ENCODE data around the gene CC2D1A. TPM values are rescaled to one million over a fixed set of nuclear protein-coding genes. Genes with fewer than 3 reads are reported as not detected.
A peak's percentile ranks its signal among the peaks of the same experiment; 100 is the strongest.
"Not testable (repeated sequence)": the region's sequence is repeated elsewhere in the genome, so short reads cannot be mapped to it uniquely, and the experiment has no call there.

CC2D1A gene
- total RNA-seq, 2 experiments from 2014 or later: 27.4 to 28.6 TPM

DNA sequence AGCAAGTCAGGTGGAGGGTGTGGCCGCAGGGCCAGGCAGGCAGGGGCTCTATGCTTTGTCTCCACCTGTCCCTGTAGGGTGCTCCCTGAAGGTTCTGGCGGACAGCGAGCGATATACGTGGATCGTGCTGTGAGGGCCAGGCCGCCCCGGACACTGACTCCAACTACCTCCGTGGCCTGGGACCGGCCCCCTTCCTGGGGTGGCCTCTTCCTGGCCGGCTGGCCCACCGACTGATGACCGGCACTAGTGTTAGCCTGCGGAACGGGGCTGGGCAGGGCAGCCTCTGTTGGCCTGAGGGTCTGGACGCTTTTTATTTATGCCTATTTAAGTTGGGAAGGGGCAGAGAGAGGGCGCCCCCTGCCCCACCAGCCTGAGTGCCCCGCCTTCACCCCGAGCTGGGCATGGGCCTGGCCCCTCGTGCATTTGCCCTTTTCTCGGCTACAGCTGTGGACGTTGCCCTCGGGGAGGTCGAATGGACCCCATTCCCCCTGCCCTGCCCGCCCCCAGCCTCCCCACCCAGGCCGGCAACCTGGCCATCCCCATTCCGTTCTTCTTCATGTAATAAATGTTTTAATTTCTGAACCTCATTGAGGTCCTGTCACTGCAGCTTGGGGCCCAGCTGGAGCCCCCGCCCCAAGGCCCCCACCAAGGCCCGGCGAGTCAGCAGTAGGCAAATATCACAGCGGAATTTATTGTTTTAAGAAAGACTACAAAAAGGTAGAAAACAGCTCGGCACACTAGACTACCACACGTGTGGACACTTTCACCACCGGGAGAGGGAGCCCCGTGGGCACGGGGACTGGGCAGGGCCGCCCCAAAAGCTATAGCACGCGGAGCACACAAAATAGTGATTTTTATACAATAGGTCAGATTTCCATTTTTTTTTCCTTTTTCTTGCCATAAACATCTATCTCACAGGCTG is 55.1 kb downstream of the CC2D1A start:
- H3K4me1 Mint-ChIP-seq (ENCODE audit: low read depth): peaks cover 3% of the 10 kb centered on the region
- no peak for DNase-seq
- no peak overlapping the region for H3K4me3 Mint-ChIP-seq
- intact Hi-C loops (cut with micrococcal nuclease): no loop called here
- peaks cover 17% of the 10 kb centered on the region for H3K36me3 Mint-ChIP-seq (ENCODE audit: low read depth)
- no peaks in the 10 kb centered on the region for H3K27me3 Mint-ChIP-seq (ENCODE audit: low read depth)
- CTCF ChIA-PET: no interaction called here
- H3K27ac Mint-ChIP-seq: peak overlapping the region; percentile 70
- H3K9me3 Mint-ChIP-seq: no peaks in the 10 kb centered on the region

DNA sequence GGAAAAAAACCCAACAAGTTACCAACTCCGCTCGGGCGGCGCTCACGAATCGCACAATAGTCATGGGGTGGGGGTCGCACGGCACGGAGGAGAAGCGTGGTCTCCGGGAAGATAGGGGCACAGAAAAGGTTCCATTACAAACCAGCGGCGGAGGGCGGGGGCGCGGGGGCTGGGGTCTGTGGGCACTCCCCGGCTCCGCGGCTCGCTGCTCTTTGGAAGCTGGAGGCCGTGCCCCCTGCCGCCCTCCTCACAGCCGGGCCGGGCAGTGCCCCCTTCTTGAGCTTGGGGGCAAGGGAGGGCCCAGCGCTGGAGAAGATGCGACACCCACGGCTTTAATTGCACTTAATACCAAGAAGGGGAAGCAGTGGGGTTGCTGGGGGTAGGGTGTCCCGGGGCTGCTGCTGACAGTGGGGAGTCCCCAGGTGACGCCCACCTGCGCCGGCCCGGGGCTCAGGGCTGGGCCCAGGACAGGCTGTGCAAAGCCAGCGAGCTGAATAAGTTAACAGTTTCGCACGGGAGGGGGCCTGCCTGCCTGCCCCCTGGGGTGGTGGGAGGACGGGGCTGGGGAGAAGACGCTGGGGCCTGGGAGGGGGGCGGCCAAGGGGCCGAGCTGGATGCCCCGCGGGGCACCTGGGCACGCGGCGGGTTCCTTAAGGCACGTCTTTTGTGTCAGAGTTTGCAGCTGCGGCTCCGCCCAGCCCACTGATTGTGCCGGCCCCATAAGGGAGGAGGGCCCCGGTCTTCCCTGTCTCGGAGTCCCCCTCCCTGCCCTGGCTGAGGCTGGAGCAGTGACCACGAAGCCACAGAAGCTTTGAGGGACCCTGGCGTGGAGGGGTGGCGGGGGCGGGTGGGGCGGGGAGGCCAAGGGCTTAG is 56.1 kb downstream of the CC2D1A start:
- no peak for DNase-seq
- H3K27me3 Mint-ChIP-seq (ENCODE audit: low read depth): no peaks in the 10 kb centered on the region
- H3K27ac Mint-ChIP-seq: no peak overlapping the region
- H3K9me3 Mint-ChIP-seq: no peaks in the 10 kb centered on the region
- intact Hi-C loops (cut with micrococcal nuclease): no loop called here
- peaks cover 9% of the 10 kb centered on the region for H3K36me3 Mint-ChIP-seq (ENCODE audit: low read depth)
- peaks cover 3% of the 10 kb centered on the region for H3K4me1 Mint-ChIP-seq (ENCODE audit: low read depth)
- CTCF ChIA-PET: no interaction called here
- H3K4me3 Mint-ChIP-seq: no peak overlapping the region

- no peak overlapping the region for H3K4me3 Mint-ChIP-seq
- H3K27ac Mint-ChIP-seq: no peak overlapping the region
- peaks cover 9% of the 10 kb centered on the region for H3K36me3 Mint-ChIP-seq (ENCODE audit: low read depth)
- intact Hi-C loops (cut with micrococcal nuclease): no loop called here
- H3K9me3 Mint-ChIP-seq: no peaks in the 10 kb centered on the region
- no peak for DNase-seq
- H3K27me3 Mint-ChIP-seq (ENCODE audit: low read depth): no peaks in the 10 kb centered on the region
- CTCF ChIA-PET: no interaction called here
- H3K4me1 Mint-ChIP-seq (ENCODE audit: low read depth): peaks cover 3% of the 10 kb centered on the region
These were observed 57.0 kb downstream of the CC2D1A start for GRCh38 chr19:13962699-13963602.

DNA sequence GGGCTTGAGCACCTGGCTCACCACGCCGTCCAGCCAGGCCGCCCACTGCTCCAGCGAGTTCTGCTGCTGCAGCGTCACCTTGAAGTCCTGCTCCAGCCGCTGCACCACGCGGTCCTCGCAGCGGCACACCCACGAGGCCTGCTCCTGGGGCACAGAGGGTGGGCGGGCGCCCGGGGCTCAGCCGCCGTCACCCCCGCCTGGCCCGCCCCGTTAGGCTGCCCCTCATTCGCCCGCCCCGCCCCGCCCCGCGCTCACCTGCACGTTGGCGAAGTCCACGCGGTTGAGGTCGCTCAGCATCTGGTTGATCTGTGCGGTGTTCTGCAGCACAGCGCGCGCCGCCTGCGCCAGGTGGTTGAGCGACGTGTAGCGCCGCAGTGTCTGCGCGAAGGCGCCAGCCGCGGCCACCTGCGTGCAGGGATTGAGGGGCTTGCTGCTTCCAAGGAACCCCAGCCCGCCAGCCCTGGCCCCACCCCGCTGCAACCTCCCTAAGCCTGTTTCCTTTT is 57.7 kb downstream of the CC2D1A start:
- no peak for DNase-seq
- intact Hi-C loops (cut with micrococcal nuclease): no loop called here
- Mint-ChIP-seq H3K4me3 (no peak overlapping the region), H3K9me3 (no peaks in the 10 kb centered on the region), H3K4me1 (ENCODE audit: low read depth) (no peaks in the 10 kb centered on the region), H3K36me3 (ENCODE audit: low read depth) (peaks cover 9% of the 10 kb centered on the region), H3K27ac (no peak overlapping the region), H3K27me3 (ENCODE audit: low read depth) (no peaks in the 10 kb centered on the region)
- CTCF ChIA-PET: no interaction called here

GRCh38 chr19:13964776-13965175 is 58.8 kb downstream of the CC2D1A start:
- CTCF ChIA-PET: no interaction called here
- DNase-seq: no peak
- H3K9me3 Mint-ChIP-seq: no peaks in the 10 kb centered on the region
- no peaks in the 10 kb centered on the region for H3K4me1 Mint-ChIP-seq (ENCODE audit: low read depth)
- intact Hi-C loops (cut with micrococcal nuclease): no loop called here
- H3K36me3 Mint-ChIP-seq (ENCODE audit: low read depth): peaks cover 15% of the 10 kb centered on the region
- no peak overlapping the region for H3K4me3 Mint-ChIP-seq
- H3K27me3 Mint-ChIP-seq (ENCODE audit: low read depth): no peaks in the 10 kb centered on the region
- H3K27ac Mint-ChIP-seq: no peak overlapping the region

- DNase-seq: no peak
- Mint-ChIP-seq H3K36me3 (ENCODE audit: low read depth) (peaks cover 15% of the 10 kb centered on the region), H3K27me3 (ENCODE audit: low read depth) (no peaks in the 10 kb centered on the region), H3K4me1 (ENCODE audit: low read depth) (no peaks in the 10 kb centered on the region), H3K9me3 (no peaks in the 10 kb centered on the region), H3K27ac (no peak overlapping the region), H3K4me3 (no peak overlapping the region)
- CTCF ChIA-PET: no interaction called here
- intact Hi-C loops (cut with micrococcal nuclease): no loop called here
These were observed 59.4 kb downstream of the CC2D1A start for GRCh38 chr19:13965377-13965896.

DNA sequence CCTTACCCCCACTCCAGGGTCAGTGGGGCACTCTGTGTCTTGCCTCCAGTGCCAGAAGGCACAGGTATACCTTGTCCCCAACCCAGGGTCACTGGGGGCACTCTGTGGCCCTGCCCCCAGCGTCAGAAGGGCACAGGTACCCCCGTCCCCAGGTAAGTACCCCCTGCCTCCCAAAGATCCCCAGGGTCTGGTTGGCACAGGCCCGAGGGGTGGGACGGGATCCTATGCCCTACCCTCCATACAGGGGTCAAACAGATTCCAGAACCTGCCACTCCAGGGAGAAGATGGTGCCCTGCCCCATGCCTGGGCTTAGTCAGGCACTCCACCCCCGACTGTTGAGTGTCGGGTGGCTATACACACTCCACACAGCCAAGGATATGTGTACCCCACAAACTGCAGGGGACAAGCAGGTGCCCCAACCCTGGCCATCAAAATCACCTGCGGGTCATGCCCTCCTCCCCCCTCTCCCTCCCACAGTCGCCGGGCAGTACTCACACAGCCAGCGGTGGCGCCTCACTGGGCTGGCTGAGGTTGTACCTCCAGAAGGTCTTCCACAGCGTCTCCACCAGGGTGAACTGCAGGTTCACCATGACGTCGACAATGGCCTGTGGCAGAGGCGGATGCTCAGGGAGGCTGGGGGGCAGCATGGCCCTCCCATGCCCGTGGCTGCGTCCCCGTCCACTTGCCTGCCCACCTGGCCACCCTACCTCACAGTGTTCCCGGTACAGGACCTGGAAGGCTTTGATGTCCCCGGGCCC is 60.1 kb downstream of the CC2D1A start:
- no peaks in the 10 kb centered on the region for H3K9me3 Mint-ChIP-seq

DNA sequence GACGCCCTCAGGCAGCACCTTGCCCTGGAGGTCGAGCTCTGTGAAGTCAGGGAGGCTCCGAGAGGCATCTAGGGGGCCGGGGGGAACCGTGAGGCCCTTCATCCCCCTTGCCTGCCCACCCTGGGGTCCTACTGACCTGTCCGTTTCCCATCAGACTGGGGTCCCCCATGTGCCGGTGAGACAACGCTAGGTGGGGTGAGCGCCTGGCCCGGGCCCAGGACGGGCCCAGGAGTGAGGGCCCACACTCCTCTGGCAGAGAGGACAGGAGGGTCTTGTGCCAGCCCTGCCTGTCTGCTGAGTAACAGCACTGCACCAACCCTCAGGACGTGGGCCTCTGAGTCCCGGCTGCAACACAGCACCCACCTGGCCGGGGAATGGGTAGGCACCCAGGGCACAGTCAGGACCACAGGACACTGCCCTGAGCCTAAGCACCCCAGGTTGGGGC is 60.7 kb downstream of the CC2D1A start:
- DNase-seq: no peak
- no peak overlapping the region for H3K27ac Mint-ChIP-seq
- intact Hi-C loops (cut with micrococcal nuclease): no loop called here
- no peak overlapping the region for H3K4me3 Mint-ChIP-seq
- H3K9me3 Mint-ChIP-seq: no peaks in the 10 kb centered on the region
- no peaks in the 10 kb centered on the region for H3K4me1 Mint-ChIP-seq (ENCODE audit: low read depth)
- no peaks in the 10 kb centered on the region for H3K27me3 Mint-ChIP-seq (ENCODE audit: low read depth)
- H3K36me3 Mint-ChIP-seq (ENCODE audit: low read depth): peaks cover 7% of the 10 kb centered on the region
- CTCF ChIA-PET: interaction anchor here (0.6 kb wide), 1 partner anchor 88 kb away, joined by 5 read pairs; no protein-coding TSS in a partner anchor

More for the DNA sequence above, 60.1 kb downstream of the CC2D1A start:
- CTCF ChIA-PET: no interaction called here
- intact Hi-C loops (cut with micrococcal nuclease): no loop called here
- H3K27me3 Mint-ChIP-seq (ENCODE audit: low read depth): no peaks in the 10 kb centered on the region
- H3K4me3 Mint-ChIP-seq: no peak overlapping the region
- no peak overlapping the region for H3K27ac Mint-ChIP-seq
- DNase-seq: no peak
- peaks cover 12% of the 10 kb centered on the region for H3K36me3 Mint-ChIP-seq (ENCODE audit: low read depth)
- no peaks in the 10 kb centered on the region for H3K4me1 Mint-ChIP-seq (ENCODE audit: low read depth)

DNA sequence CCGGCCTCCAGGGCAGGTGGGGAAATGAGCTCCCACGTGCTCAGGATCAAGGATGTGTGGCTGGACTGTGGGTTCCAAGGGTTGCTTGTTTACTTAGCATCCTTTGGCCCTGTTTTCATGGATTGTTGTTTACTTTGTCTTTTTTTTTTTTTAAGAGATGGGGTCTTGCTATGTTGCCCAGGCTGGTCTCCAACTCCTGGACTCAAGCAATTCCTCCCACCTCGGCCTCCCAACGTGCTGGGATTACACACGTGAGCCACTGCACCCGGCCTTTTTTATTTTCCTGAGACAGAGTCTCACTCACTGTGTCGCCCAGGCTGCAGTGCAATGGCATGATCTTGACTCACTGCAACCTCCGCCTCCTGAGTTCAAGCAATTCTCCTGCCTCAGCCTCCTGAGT is 61.2 kb downstream of the CC2D1A start:
- H3K9me3 Mint-ChIP-seq; H3K27ac Mint-ChIP-seq; DNase-seq; H3K4me1 Mint-ChIP-seq (ENCODE audit: low read depth); intact Hi-C loops (cut with micrococcal nuclease); H3K36me3 Mint-ChIP-seq (ENCODE audit: low read depth); H3K27me3 Mint-ChIP-seq (ENCODE audit: low read depth); H3K4me3 Mint-ChIP-seq: not testable (repeated sequence)
- CTCF ChIA-PET: interaction anchor here (0.6 kb wide), 1 partner anchor 88 kb away, joined by 5 read pairs; no protein-coding TSS in a partner anchor

DNA sequence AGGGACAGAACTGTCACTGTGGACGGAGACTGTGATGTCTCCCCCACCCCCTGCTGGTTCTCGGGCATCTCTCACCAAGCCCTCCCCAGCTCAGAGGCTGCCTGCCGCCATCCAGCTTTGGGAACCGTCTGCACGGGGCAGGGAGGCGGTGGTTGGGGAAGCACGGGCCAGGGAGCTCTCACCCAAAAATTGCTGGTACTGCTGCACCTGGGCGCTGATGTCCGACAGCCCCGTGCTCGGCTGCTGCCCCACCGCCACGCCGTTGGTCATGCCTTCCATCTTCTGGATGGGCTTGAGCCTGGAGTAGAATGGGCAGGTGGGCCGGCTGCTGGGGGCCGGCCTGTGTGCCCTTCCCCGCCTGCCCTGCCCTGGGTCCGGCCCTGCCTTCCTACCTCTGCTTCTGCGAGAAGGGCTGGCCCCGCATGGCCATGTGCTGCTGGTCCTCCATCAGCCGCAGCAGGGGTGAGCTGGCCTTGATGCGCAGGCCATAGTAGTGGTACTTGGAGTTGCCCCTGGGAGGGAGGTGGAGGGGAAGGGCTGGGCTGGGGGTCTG is 62.5 kb downstream of the CC2D1A start:
- Mint-ChIP-seq H3K4me3 (no peak overlapping the region), H3K9me3 (no peaks in the 10 kb centered on the region), H3K27ac (no peak overlapping the region), H3K4me1 (ENCODE audit: low read depth) (no peaks in the 10 kb centered on the region), H3K27me3 (ENCODE audit: low read depth) (no peaks in the 10 kb centered on the region), H3K36me3 (ENCODE audit: low read depth) (peaks cover 9% of the 10 kb centered on the region)
- CTCF ChIA-PET: interaction anchor here (1.0 kb wide), 1 partner anchor 83 kb away, joined by 3 read pairs; no protein-coding TSS in a partner anchor
- intact Hi-C loops (cut with micrococcal nuclease): no loop called here
- DNase-seq: no peak

- H3K9me3 Mint-ChIP-seq: no peaks in the 10 kb centered on the region
- H3K27ac Mint-ChIP-seq: no peak overlapping the region
- peaks cover 10% of the 10 kb centered on the region for H3K36me3 Mint-ChIP-seq (ENCODE audit: low read depth)
- H3K27me3 Mint-ChIP-seq (ENCODE audit: low read depth): no peaks in the 10 kb centered on the region
- no peak overlapping the region for H3K4me3 Mint-ChIP-seq
- CTCF ChIA-PET: interaction anchor here (1.0 kb wide), 1 partner anchor 83 kb away, joined by 3 read pairs; no protein-coding TSS in a partner anchor
- H3K4me1 Mint-ChIP-seq (ENCODE audit: low read depth): peaks cover 2% of the 10 kb centered on the region
- no peak for DNase-seq
- intact Hi-C loops (cut with micrococcal nuclease): no loop called here
These were observed 63.0 kb downstream of the CC2D1A start for GRCh38 chr19:13968999-13969398.
